Activated naive CD8-positive, alpha-beta T cell treated with anti-CD3 and anti-CD28 coated beads for 36 hours (primary cell): Measurements from ENCODE around the gene VSNL1. TPM values are rescaled to one million over a fixed set of nuclear protein-coding genes. Genes with fewer than 3 reads are reported as not detected.

Experiments used
- DNase-seq: peaks from one replicate; pipeline ENCODE4 v3.0.0; 2021
- H3K27ac Mint-ChIP-seq: one replicate; pipeline ENCODE4 v1.8.0; 2022; ENCODE audit warnings: mild to moderate bottlenecking, moderate library complexity, mixed read lengths
- H3K27me3 Mint-ChIP-seq: one replicate; pipeline ENCODE4 v1.8.0; 2022; ENCODE audit warnings: mild to moderate bottlenecking, mixed read lengths
- H3K36me3 Mint-ChIP-seq: one replicate; pipeline ENCODE4 v1.8.0; 2021; ENCODE audit warnings: mild to moderate bottlenecking, mixed read lengths
- H3K4me1 Mint-ChIP-seq: one replicate; pipeline ENCODE4 v1.8.0; 2021; ENCODE audit warnings: mixed read lengths
- H3K4me3 Mint-ChIP-seq: one replicate; pipeline ENCODE4 v1.8.0; 2022; ENCODE audit warnings: mild to moderate bottlenecking, moderate library complexity, mixed read lengths
- H3K9me3 Mint-ChIP-seq: one replicate; pipeline ENCODE4 v1.8.0; 2022; ENCODE audit warnings: mixed read lengths
- total RNA-seq, 2 experiments: library from RNA; stranded (reverse); gene quantifications; one replicate each; pipeline ENCODE4 v1.2.3, GENCODE V29; 2021

The VSNL1 gene
- total RNA-seq, 2 experiments from 2014 or later, result not detected

GRCh38 chr2:17607379-17607778, 66.9 kb downstream of the VSNL1 start:
- no peaks in the 10 kb centered on the region for H3K9me3 Mint-ChIP-seq
- H3K27me3 Mint-ChIP-seq, result peaks cover 5% of the 10 kb centered on the region
- H3K4me1 Mint-ChIP-seq, result no peaks in the 10 kb centered on the region
- H3K36me3 Mint-ChIP-seq, result no peaks in the 10 kb centered on the region
- no peak for DNase-seq
- no peak overlapping the region for H3K27ac Mint-ChIP-seq
- H3K4me3 Mint-ChIP-seq, result no peak overlapping the region

- no peaks in the 10 kb centered on the region for H3K36me3 Mint-ChIP-seq
- H3K9me3 Mint-ChIP-seq, result no peaks in the 10 kb centered on the region
- DNase-seq, result no peak
- H3K27me3 Mint-ChIP-seq, result peaks cover 3% of the 10 kb centered on the region
- H3K4me1 Mint-ChIP-seq, result no peaks in the 10 kb centered on the region
- H3K27ac Mint-ChIP-seq, result no peak overlapping the region
- no peak overlapping the region for H3K4me3 Mint-ChIP-seq
These were observed 67.8 kb downstream of the VSNL1 start for GRCh38 chr2:17608251-17608650.

- no peak for DNase-seq
- H3K36me3 Mint-ChIP-seq, result no peaks in the 10 kb centered on the region
- H3K4me3 Mint-ChIP-seq, result no peak overlapping the region
- no peak overlapping the region for H3K27ac Mint-ChIP-seq
- H3K4me1 Mint-ChIP-seq, result no peaks in the 10 kb centered on the region
- no peaks in the 10 kb centered on the region for H3K9me3 Mint-ChIP-seq
- peaks cover 7% of the 10 kb centered on the region for H3K27me3 Mint-ChIP-seq
These were observed 70.0 kb downstream of the VSNL1 start for GRCh38 chr2:17610521-17610920.

GRCh38 chr2:17611036-17611435, 70.5 kb downstream of the VSNL1 start:
- Mint-ChIP-seq H3K4me1 (no peaks in the 10 kb centered on the region), H3K27me3 (peaks cover 7% of the 10 kb centered on the region), H3K27ac (no peak overlapping the region), H3K4me3 (no peak overlapping the region), H3K36me3 (no peaks in the 10 kb centered on the region), H3K9me3 (no peaks in the 10 kb centered on the region)
- DNase-seq, result no peak

GRCh38 chr2:17614174-17614930, 73.9 kb downstream of the VSNL1 start:
- DNase-seq, result no peak
- peaks cover 7% of the 10 kb centered on the region for H3K27me3 Mint-ChIP-seq
- H3K9me3 Mint-ChIP-seq, result no peaks in the 10 kb centered on the region
- H3K27ac Mint-ChIP-seq, result no peak overlapping the region
- H3K4me3 Mint-ChIP-seq, result no peak overlapping the region
- H3K36me3 Mint-ChIP-seq, result no peaks in the 10 kb centered on the region
- H3K4me1 Mint-ChIP-seq, result no peaks in the 10 kb centered on the region

GRCh38 chr2:17615147-17615546, 74.7 kb downstream of the VSNL1 start:
- Mint-ChIP-seq H3K9me3 (no peaks in the 10 kb centered on the region), H3K4me1 (no peaks in the 10 kb centered on the region), H3K4me3 (no peak overlapping the region), H3K27me3 (peaks cover 9% of the 10 kb centered on the region), H3K27ac (no peak overlapping the region), H3K36me3 (no peaks in the 10 kb centered on the region)
- no peak for DNase-seq

- H3K9me3 Mint-ChIP-seq, result no peaks in the 10 kb centered on the region
- no peak overlapping the region for H3K4me3 Mint-ChIP-seq
- no peak overlapping the region for H3K27ac Mint-ChIP-seq
These were observed 75.3 kb downstream of the VSNL1 start for GRCh38 chr2:17615728-17616351.

GRCh38 chr2:17616405-17616804, 75.9 kb downstream of the VSNL1 start:
- Mint-ChIP-seq H3K4me1 (no peaks in the 10 kb centered on the region), H3K4me3 (no peak overlapping the region), H3K36me3 (no peaks in the 10 kb centered on the region), H3K27me3 (peaks cover 19% of the 10 kb centered on the region), H3K27ac (no peak overlapping the region), H3K9me3 (no peaks in the 10 kb centered on the region)
- no peak for DNase-seq

More at GRCh38 chr2:17615728-17616351, 75.3 kb downstream of the VSNL1 start:
- DNase-seq, result no peak
- peaks cover 13% of the 10 kb centered on the region for H3K27me3 Mint-ChIP-seq
- no peaks in the 10 kb centered on the region for H3K36me3 Mint-ChIP-seq
- H3K4me1 Mint-ChIP-seq, result no peaks in the 10 kb centered on the region

- H3K4me1 Mint-ChIP-seq, result no peaks in the 10 kb centered on the region
- H3K36me3 Mint-ChIP-seq, result no peaks in the 10 kb centered on the region
- no peak overlapping the region for H3K27ac Mint-ChIP-seq
- H3K4me3 Mint-ChIP-seq, result no peak overlapping the region
- peaks cover 23% of the 10 kb centered on the region for H3K27me3 Mint-ChIP-seq
- DNase-seq, result no peak
- H3K9me3 Mint-ChIP-seq, result no peaks in the 10 kb centered on the region
These were observed 77.0 kb downstream of the VSNL1 start for GRCh38 chr2:17617516-17617915.

- DNase-seq, result no peak
- Mint-ChIP-seq H3K27me3 (peaks cover 23% of the 10 kb centered on the region), H3K4me1 (no peaks in the 10 kb centered on the region), H3K27ac (no peak overlapping the region), H3K36me3 (no peaks in the 10 kb centered on the region), H3K4me3 (no peak overlapping the region), H3K9me3 (no peaks in the 10 kb centered on the region)
These were observed 77.5 kb downstream of the VSNL1 start for GRCh38 chr2:17617955-17618354.

GRCh38 chr2:17620280-17620679, 79.8 kb downstream of the VSNL1 start:
- DNase-seq, result no peak
- Mint-ChIP-seq H3K9me3 (no peaks in the 10 kb centered on the region), H3K4me3 (no peak overlapping the region), H3K4me1 (no peaks in the 10 kb centered on the region), H3K36me3 (no peaks in the 10 kb centered on the region), H3K27ac (no peak overlapping the region), H3K27me3 (peaks cover 20% of the 10 kb centered on the region)

- Mint-ChIP-seq H3K9me3 (no peaks in the 10 kb centered on the region), H3K4me1 (no peaks in the 10 kb centered on the region), H3K4me3 (no peak overlapping the region), H3K27ac (no peak overlapping the region), H3K36me3 (no peaks in the 10 kb centered on the region), H3K27me3 (peaks cover 20% of the 10 kb centered on the region)
- no peak for DNase-seq
These were observed 80.3 kb downstream of the VSNL1 start for GRCh38 chr2:17620841-17621240.

GRCh38 chr2:17621781-17622180, 81.3 kb downstream of the VSNL1 start:
- H3K27ac Mint-ChIP-seq, result no peak overlapping the region
- H3K36me3 Mint-ChIP-seq, result no peaks in the 10 kb centered on the region
- no peak overlapping the region for H3K4me3 Mint-ChIP-seq

GRCh38 chr2:17625446-17625845, 85.0 kb downstream of the VSNL1 start:
- no peak overlapping the region for H3K4me3 Mint-ChIP-seq
- H3K27me3 Mint-ChIP-seq, result peaks cover 16% of the 10 kb centered on the region
- peaks cover 5% of the 10 kb centered on the region for H3K4me1 Mint-ChIP-seq
- no peak for DNase-seq
- no peaks in the 10 kb centered on the region for H3K9me3 Mint-ChIP-seq
- H3K27ac Mint-ChIP-seq, result no peak overlapping the region
- no peaks in the 10 kb centered on the region for H3K36me3 Mint-ChIP-seq

More at GRCh38 chr2:17621781-17622180, 81.3 kb downstream of the VSNL1 start:
- Mint-ChIP-seq H3K4me1 (no peaks in the 10 kb centered on the region), H3K9me3 (no peaks in the 10 kb centered on the region), H3K27me3 (peaks cover 20% of the 10 kb centered on the region)
- no peak for DNase-seq

- H3K36me3 Mint-ChIP-seq, result no peaks in the 10 kb centered on the region
- no peak overlapping the region for H3K27ac Mint-ChIP-seq
- peaks cover 5% of the 10 kb centered on the region for H3K27me3 Mint-ChIP-seq
- no peak for DNase-seq
- H3K4me3 Mint-ChIP-seq, result no peak overlapping the region
- no peaks in the 10 kb centered on the region for H3K9me3 Mint-ChIP-seq
- peaks cover 5% of the 10 kb centered on the region for H3K4me1 Mint-ChIP-seq
These were observed 86.5 kb downstream of the VSNL1 start for GRCh38 chr2:17626986-17627385.

- H3K4me1 Mint-ChIP-seq, result peaks cover 5% of the 10 kb centered on the region
- H3K27me3 Mint-ChIP-seq, result peaks cover 4% of the 10 kb centered on the region
- H3K27ac Mint-ChIP-seq, result no peak overlapping the region
- no peak for DNase-seq
- H3K9me3 Mint-ChIP-seq, result no peaks in the 10 kb centered on the region
- no peaks in the 10 kb centered on the region for H3K36me3 Mint-ChIP-seq
- no peak overlapping the region for H3K4me3 Mint-ChIP-seq
These were observed 86.9 kb downstream of the VSNL1 start for GRCh38 chr2:17627434-17627833.
